ENCODE measurements around the gene HECW1. TPM values are rescaled to one million over a fixed set of nuclear protein-coding genes. Genes with fewer than 3 reads are reported as not detected.
"Not testable (repeated sequence)": the region's sequence is repeated elsewhere in the genome, so short reads cannot be mapped to it uniquely, and the experiment has no call there.

Gene HECW1
- total RNA-seq, 1 experiment from 2014 or later = 1.8 TPM

DNA sequence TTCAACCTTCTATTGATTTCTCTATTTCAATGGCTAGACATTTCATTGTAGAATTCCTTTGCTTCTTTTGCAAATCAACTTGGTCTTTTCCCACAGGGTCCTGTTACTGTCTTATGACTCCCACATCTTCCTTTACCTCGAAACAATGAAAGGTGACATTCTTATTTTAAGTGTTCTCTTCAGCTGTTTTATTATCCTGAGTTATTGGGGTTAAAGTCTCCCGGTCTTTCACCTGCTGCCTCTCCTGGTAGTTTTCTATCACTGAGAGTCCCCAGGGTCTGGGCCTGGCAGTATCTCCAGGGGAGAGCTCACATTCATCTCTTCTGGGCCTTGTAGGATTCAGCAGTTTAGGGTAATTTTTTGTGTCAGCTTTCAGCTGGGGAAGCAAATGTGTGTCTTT lies 95.8 kb downstream of the HECW1 start:
- H3K36me3 Mint-ChIP-seq (ENCODE audit: insufficient read depth, unreplicated experiment) = no peaks in the 10 kb centered on the region
- H3K4me1 Mint-ChIP-seq (ENCODE audit: low read depth, unreplicated experiment) = peaks cover 23% of the 10 kb centered on the region
- ChIA-PET CTCF (interaction anchor here (1.1 kb wide), 1 partner anchor 53 kb away, joined by 3 read pairs; no protein-coding TSS in a partner anchor), POLR2A (no interaction called here)
- no peak overlapping the region for H3K4me3 Mint-ChIP-seq (ENCODE audit: unreplicated experiment)
- TF ChIP-seq, protein P1, sequence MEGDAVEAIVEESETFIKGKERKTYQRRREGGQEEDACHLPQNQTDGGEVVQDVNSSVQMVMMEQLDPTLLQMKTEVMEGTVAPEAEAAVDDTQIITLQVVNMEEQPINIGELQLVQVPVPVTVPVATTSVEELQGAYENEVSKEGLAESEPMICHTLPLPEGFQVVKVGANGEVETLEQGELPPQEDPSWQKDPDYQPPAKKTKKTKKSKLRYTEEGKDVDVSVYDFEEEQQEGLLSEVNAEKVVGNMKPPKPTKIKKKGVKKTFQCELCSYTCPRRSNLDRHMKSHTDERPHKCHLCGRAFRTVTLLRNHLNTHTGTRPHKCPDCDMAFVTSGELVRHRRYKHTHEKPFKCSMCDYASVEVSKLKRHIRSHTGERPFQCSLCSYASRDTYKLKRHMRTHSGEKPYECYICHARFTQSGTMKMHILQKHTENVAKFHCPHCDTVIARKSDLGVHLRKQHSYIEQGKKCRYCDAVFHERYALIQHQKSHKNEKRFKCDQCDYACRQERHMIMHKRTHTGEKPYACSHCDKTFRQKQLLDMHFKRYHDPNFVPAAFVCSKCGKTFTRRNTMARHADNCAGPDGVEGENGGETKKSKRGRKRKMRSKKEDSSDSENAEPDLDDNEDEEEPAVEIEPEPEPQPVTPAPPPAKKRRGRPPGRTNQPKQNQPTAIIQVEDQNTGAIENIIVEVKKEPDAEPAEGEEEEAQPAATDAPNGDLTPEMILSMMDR (IDR thresholded peaks at IDR 0.05; ENCODE audit: insufficient read depth in 1 of 2, low read depth in 1 of 2, low read length in 1 of 2, severe bottlenecking in 1 of 2, unreplicated experiment in 1 of 2) = no peak
- Histone ChIP-seq H3K4me3 (ENCODE audit: low read depth, low read length) (no peak overlapping the region), H3K36me3 (ENCODE audit: control insufficient read depth, insufficient read depth, low read length) (no peaks in the 10 kb centered on the region), H3K27me3 (replicated peaks; ENCODE audit: control insufficient read depth, insufficient read depth, low read length) (no peaks in the 10 kb centered on the region), H3K4me1 (peaks cover 17% of the 10 kb centered on the region), H3K9me3 (no peaks in the 10 kb centered on the region)
- intact Hi-C loops (cut with micrococcal nuclease; ENCODE audit: unreplicated experiment) = no loop called here
- BruUV-seq (replicated peaks) = no TSS peak
- DNase-seq = no peak
- no peak overlapping the region for H3K27ac Mint-ChIP-seq (ENCODE audit: unreplicated experiment)
- H3K27me3 Mint-ChIP-seq (ENCODE audit: insufficient read depth, unreplicated experiment) = no peaks in the 10 kb centered on the region
- H3K9me3 Mint-ChIP-seq (ENCODE audit: unreplicated experiment) = peaks cover 10% of the 10 kb centered on the region

DNA sequence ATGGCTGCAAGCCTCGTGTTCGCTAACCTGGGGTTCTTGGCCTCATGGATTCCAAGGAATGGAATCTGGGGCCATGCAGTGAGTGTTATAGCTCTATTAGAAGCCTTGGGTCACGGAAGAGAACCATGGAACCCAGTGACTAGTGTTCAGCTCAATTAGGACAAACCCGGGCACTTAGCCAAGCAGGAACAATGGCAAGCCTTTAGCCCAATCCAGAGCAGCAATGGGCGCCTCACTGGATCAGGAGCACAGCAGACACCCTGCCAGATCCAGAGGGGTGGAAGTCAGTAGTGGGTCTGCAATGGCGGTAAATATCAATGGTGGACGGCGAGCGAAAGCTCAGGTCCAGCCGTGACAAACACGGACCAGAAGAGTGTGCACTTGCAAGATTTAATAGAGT lies 98.1 kb downstream of the HECW1 start:
- Mint-ChIP-seq H3K4me1 (ENCODE audit: low read depth, unreplicated experiment) (peaks cover 23% of the 10 kb centered on the region), H3K9me3 (ENCODE audit: unreplicated experiment) (peaks cover 10% of the 10 kb centered on the region), H3K27ac (ENCODE audit: unreplicated experiment) (peak overlapping the region; percentile 83)
- H3K27me3 ChIP-seq (replicated peaks; ENCODE audit: control insufficient read depth, insufficient read depth, low read length); H3K4me3 ChIP-seq (ENCODE audit: low read depth, low read length); H3K36me3 ChIP-seq (ENCODE audit: control insufficient read depth, insufficient read depth, low read length); DNase-seq; H3K27me3 Mint-ChIP-seq (ENCODE audit: insufficient read depth, unreplicated experiment); intact Hi-C loops (cut with micrococcal nuclease; ENCODE audit: unreplicated experiment); H3K4me3 Mint-ChIP-seq (ENCODE audit: unreplicated experiment); BruUV-seq (replicated peaks); H3K36me3 Mint-ChIP-seq (ENCODE audit: insufficient read depth, unreplicated experiment); POLR2A ChIA-PET; H3K9me3 ChIP-seq: not testable (repeated sequence)
- CTCF ChIA-PET = interaction anchor here (0.8 to 1.4 kb wide), 2 partner anchors 12 to 51 kb away, joined by 3 to 5 read pairs; no protein-coding TSS in a partner anchor
- peaks cover 17% of the 10 kb centered on the region for H3K4me1 ChIP-seq

DNA sequence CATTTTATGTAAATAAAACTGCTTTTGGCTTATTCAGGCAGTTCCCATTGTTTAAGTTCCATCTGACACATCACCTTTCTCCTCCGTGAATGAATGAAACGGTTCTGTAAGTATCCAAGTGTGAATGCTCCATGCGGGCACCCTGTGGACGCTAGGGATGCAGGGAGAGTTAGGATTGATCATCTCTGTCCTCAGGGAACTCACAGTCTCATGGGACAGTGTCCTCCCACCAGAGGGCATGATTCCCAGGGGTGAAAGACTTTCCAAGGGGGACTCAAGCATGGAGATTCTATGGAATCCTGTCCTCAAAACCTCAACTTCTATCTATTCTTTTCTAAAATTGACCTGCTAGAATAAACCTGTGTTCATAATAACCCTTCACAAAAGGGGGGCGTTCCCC lies 98.8 kb downstream of the HECW1 start:
- ChIA-PET CTCF (interaction anchor here (0.8 to 1.4 kb wide), 2 partner anchors 13 to 50 kb away, joined by 3 to 5 read pairs; no protein-coding TSS in a partner anchor), POLR2A (no interaction called here)
- no TSS peak for BruUV-seq (replicated peaks)
- H3K9me3 ChIP-seq = no peaks in the 10 kb centered on the region
- peaks cover 10% of the 10 kb centered on the region for H3K9me3 Mint-ChIP-seq (ENCODE audit: unreplicated experiment)
- TF ChIP-seq, protein P1 (IDR thresholded peaks at IDR 0.05; ENCODE audit: insufficient read depth in 1 of 2, low read depth in 1 of 2, low read length in 1 of 2, severe bottlenecking in 1 of 2, unreplicated experiment in 1 of 2) = peak in 1 of 2 experiments; percentile 35
- no peak overlapping the region for H3K4me3 ChIP-seq (ENCODE audit: low read depth, low read length)
- no peaks in the 10 kb centered on the region for H3K36me3 ChIP-seq (ENCODE audit: control insufficient read depth, insufficient read depth, low read length)
- peak overlapping the region; percentile 18 for H3K4me3 Mint-ChIP-seq (ENCODE audit: unreplicated experiment)
- H3K27me3 ChIP-seq (replicated peaks; ENCODE audit: control insufficient read depth, insufficient read depth, low read length) = no peaks in the 10 kb centered on the region
- H3K27me3 Mint-ChIP-seq (ENCODE audit: insufficient read depth, unreplicated experiment) = no peaks in the 10 kb centered on the region
- peaks cover 17% of the 10 kb centered on the region for H3K4me1 ChIP-seq
- DNase-seq = peak in 1 of 2 experiments; percentile 42
- intact Hi-C loops (cut with micrococcal nuclease; ENCODE audit: unreplicated experiment) = loop anchor here (1.0 kb wide), 1 partner anchor 50 kb away; no protein-coding TSS in a partner anchor
- no peaks in the 10 kb centered on the region for H3K36me3 Mint-ChIP-seq (ENCODE audit: insufficient read depth, unreplicated experiment)
- H3K27ac Mint-ChIP-seq (ENCODE audit: unreplicated experiment) = peak overlapping the region; percentile 79
- peaks cover 23% of the 10 kb centered on the region for H3K4me1 Mint-ChIP-seq (ENCODE audit: low read depth, unreplicated experiment)
